HT1080 (cell line): Measurements from ENCODE around the gene PAQR8. TPM values are rescaled to one million over a fixed set of nuclear protein-coding genes. Genes with fewer than 3 reads are reported as not detected.
A peak's percentile ranks its signal among the peaks of the same experiment; 100 is the strongest.

Experiments
- DNase-seq: peaks from one replicate; pipeline ENCODE4 v3.0.0-alpha.2; 2015; ENCODE audit warnings: low read depth
- total RNA-seq: library from RNA; depleted of rRNA; stranded (reverse); fragments of >200 nt; shearing (Covaris generic); gene quantifications from 2 replicates; pipeline ENCODE4 v1.2.3, GENCODE V29; 2014

PAQR8 gene
- total RNA-seq, 1 experiment from 2014 or later: 2.5 TPM

DNA sequence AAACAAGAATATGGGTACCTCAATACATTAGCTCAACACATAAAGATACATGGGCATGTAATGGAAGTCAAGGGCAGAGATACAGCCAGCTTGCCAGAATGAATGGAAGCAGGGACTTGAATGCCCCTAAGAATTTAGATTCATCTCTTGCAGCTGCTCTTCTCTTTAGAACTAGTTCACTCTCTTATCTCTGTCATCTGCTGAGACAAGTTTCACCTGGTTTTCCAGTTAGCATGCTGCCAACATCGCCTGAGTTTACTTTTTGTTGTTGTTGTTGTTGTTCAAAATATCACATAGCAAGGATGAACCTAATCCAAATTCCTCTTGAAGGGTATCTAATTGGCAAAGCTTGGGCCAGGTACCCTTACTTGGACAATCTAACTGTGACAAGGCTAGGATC, 14.1 kb upstream of the PAQR8 start:
- DNase-seq: no peak

DNA sequence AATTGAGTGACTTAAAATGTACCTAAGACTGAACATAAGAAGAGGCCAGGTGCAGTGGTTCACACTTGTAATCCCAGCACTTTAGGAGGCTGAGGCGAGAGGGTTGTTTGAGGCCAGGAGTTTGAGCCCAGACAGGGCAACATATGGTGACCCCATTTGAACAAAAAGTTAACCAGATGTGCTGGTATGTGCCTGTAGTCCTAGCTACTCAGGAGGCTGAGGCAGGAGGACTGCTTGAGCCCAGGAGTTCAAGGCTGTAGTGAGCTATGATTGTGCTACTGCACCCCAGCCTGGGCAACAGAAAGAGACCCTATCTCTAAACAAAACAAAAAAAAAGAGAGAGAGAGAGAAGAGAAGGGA, 10.1 kb upstream of the PAQR8 start:
- DNase-seq: no peak

DNA sequence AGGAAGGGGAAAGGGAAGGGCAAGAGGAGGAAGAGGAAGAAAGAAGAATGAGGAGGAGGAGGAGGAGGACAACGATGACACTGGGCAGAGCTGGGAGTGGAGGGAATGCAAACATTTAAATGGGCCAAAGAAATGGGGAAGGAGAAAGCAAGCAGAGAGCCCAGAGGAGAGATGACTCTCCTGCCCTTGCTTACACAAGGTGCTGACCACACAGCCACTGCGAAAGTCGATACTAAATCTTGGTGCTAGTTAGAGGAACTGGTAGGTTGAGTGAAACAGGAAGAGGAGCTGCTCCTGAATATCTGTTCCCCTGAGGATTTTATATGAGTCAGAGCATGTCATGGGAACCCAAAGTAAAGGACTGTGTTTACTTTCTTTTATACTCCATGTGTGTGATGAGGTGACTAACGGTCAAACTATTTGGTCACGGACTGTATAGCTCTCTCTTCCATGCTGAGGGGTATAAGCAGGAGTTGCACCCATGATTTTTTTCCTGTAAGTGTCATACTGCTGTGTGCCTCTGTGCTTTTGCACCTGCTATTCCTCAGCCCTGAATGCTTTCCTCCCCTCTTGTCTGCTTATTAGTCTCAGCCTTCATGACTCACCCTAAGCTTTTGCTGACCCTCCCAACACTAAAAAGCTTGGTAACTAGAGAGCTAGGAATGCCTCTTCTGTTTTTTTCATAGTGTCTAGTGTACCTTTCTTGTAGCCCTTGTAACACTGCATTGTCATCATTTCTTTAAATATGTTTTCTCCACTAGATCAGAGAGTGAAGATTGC, 9.5 kb upstream of the PAQR8 start:
- DNase-seq: peak; percentile 100

DNA sequence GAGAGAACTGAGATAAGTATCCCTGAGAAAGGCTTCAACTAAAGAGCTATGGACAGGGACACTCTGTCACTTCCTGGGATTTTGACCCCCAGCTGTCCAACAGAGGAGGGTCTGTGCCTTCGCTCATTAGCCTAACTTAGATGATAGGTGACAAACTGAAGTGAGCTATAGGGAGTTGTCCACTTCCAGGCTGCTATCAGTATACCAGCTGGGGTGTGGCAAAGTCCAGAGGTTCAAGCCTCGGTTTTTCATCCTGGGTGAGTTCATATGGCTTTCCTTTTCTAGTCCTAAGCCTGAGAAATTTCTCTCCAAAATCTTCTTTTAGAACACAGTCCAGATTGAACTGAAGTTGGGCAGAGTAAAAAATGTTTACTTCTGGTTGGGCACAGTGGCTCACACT, 5.9 kb upstream of the PAQR8 start:
- DNase-seq: no peak

DNA sequence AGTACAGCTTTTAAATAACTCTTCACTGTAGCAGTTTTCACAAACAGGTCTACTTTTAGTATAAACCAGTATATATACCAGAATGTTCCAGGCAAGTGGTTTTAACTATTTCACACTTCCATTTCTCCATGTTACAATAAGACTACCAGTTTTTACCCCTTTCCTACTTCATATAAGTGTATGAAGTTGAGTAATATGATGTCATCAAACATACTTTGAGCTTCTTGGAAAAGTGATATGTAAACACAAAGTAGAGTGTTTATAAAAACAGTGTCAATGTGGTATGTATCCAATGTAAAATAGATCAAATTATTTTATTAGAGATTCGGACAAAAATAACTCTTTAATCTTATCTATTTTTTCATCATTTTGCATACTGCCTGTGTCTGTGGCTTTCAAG, 2.5 kb upstream of the PAQR8 start:
- no peak for DNase-seq

DNA sequence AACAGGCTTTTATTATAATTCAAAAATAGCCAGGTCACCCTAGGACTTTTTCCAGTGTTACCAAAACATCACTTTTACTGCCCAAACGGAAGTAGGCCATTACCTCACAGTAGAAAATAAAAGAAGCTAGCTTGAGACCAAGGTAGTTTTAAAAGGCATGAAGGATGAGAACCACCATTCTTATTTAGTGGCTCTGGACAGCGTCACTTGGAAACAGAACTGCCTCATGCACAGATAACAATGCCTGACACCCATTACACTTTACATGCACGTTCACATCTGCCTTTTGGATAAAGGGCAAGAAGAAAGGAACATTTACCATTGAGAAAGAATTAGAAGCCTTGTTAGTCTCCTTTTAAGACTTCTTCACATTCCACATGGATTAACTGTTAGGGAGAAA, 1.9 kb upstream of the PAQR8 start:
- no peak for DNase-seq

DNA sequence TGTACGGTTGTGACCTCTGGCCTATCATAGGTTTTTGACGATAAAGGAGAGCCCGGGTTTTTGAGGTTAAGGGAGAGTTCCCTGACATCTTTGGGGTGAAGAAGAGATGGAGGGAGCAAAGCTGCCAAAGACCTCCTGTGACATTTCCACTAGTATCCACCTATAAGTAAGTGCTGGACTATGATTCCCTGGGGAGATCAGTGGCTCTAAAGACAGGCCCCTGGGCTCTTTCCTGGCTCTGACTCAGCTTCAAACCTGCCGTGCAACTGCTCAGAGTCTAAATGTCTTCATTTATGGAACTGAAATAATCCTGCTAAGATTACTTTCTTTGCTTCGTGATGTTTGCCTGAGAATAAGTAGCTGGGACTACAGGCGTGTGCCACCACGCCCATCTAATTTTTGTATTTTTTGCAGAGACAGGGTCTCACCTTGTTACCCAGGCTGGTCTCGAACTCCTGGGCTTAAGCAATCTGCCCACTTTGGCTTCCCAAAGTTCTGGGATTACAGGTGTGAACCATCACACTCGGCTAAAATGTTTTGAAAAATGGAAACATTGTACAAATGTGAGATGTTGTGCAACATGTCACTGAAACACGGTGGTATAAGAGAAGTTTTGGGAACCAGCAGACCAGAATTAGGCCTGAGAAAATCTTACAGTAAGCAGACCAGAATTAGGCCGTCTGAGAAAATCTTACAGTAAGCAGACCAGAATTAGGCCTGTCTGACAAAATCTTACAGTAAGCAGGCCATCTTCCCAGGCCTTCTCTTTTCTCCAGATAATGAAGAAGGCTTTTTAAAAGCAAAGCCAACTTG, 1.1 kb upstream of the PAQR8 start:
- DNase-seq: no peak

DNA sequence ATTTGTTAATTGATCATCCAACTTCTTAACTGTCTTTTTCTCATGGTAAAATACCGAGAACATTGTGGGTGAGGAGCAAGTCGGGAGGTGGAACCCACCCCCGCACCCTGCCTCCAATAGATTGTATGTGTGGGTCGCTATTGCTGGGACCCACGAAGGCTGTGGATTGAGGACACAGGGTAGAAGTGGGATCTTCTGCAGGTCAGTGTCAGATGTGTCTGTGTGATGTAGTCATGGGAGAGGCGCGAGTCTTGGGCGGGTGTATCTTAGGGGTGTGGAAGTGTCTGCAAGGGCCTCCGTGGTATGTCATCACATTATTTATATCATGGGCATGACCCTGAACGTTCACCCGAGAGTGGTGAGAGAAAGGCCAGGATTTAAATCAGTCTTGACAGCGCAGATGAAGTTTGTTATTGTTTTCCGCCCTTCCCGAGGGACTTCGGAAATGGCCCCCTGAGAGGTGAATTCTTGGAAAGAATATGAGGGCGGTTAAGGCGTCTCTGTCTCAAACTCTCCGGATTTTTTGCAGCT, 472 bp upstream of the PAQR8 start:
- no peak for DNase-seq

DNA sequence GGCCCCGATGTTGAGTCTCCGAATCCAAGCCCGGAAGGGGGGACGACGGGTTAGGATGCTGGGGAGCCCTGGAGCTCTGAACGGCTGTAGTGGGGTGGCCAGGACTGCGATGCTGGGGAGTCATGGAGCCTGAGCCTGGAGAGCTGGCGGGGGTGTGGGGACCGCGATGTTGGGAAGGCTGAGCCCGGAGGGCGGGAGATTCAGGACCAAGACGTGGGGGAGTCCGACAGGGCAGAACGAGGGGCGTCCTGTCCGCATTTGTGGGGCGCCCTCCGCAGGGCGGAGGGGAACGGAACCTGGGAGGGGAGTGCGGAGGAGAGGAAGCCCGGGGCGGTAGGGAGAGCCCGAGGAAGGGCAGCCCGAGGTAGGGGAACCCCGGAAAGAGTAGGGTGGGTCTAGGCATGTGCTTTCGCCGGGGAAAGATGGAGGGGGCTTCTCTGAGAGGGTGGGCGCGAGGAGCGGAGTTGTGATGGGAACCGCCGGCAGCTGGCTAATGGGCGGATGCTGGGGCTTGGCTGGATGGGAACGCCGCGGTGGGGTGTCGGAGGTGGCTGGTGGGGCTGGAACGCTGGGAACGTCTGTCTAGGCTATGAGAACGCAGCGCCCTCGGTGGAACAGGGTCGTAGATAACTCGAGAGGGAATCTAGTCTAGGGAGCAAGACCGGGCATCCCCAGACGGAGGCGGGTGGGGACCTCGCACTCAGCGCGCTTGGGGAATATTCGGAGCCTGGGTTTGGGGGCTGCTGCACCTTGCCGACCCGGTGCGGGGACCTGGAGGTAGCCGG, 684 bp downstream of the PAQR8 start:
- peak; percentile 15 for DNase-seq

DNA sequence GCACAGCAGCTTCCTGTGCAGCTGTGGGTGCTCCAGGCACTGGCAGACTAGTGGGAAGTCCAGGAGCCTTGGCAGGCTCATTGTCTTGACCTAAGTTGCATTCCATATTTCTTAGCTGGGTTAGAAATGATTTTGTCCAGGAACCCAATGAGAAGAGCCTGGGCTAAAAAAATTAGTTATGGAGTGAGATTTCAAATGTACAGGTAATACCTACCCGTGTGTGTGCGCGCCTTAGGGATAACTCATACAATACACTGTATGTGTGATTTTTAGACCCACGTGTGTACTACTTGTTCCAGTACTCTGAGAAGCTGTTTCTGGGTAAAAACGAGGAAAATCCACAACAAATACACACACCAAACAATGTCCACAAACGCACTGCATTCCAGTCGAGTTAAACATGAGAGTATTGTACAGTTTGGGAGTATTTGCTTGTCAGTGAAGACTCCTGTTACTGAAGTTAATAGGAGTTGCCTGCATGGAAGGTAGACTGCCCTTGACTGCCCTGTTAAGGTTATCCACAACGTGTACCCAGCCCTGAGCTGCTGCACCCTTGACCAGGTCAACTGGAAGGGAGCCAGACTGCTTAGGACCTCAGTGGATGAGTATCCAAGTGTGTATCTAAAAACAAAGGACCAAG, 1.4 kb downstream of the PAQR8 start:
- no peak for DNase-seq

DNA sequence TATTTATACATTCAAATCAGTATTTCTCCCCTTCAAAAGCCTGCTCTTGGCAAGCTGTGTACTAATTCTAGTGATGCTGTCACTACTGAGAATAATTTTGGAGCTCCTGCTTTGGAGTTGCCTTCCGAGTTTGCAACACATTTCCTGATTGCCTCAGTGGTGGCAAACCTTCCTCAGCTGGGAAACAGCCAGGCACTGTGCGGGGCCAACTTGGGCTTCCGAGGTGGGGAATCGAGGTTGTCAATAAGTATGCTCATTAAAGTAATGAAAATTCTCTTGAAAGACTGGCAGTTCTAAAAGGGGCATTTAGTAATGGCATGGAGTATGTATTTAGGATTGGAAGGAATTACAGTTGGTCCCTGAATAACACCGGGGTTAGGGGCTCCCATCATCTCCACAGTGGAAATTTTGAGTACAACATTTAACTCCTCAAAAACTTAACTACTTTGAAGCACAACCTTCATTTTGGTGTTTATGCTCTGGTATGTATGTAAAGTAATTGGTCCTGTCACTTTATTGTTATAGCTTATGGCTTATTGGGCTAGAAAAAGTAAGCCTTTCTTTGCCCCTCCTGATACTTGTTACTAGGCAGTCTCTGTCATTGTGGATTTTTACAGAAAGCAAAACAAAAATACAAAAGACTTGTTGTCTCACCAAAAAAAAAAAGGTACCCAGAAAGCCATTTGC, 2.7 kb downstream of the PAQR8 start:
- DNase-seq: no peak

DNA sequence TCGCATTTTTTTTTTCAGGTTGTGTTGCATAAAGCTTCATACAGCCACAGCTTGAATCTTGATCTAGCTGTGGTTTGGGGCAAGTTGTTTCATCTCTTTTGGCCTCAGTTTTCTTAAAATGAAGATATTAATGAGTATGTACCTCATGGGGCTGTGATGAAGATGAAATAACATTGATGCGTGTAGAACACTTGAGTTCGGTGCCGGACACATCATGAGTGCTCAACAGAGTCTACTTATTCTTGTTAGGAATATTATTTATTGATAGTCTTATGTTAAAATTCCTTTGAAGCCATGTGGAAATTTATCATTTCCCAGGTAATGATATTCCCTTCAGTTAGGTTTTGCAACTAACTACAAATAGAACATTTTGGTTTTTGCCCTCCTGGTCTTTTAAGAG, 3.4 kb downstream of the PAQR8 start:
- DNase-seq: no peak

DNA sequence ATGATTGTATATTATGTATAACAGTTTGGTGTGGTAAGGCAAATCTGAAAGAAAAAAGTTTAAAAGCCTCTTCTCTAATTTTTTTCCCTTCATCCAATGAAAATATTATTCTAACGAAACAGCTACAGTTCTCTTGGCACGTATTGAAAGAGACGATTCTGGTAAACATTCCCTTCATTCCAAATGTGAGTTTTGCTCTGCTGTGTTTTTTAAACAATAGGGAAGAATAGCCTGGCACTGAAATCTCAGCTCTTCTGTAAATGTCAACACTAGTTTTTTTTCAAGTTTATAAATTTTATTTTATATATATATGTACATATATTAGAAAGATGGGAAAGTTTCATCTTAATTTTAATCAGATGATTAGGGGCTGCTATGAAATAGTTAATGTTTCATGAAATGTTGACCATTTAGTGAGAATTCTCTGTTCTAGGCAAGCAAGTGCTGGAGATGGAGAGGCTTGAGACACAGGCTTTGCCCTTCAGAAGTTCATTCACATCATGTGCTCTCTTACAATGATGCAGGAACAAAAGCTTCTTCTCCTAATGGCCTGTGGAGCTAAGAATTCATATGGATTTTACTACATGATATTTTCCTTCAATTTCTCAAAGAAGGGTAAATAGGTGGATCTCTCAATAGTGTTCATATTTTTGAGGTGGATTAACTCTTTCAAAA, 4.1 kb downstream of the PAQR8 start:
- no peak for DNase-seq

DNA sequence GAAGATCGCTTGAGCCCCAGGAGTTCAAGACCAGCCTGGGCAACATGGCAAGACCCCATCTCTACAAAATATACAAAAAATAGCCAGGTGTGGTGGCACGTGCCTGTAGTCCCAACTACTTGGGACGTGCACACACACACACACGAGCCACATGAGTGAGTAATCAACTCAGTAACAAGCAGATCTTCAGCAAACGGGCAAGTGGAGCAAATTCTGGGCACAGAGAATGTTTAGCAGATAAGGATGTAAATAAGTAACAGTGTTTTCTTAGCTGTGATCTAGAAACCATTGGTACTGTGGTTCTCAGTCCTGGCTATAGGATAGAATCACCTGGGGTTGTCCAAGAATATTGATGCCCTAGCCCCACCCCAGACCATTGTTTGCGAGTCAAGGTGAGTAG, 6.1 kb downstream of the PAQR8 start:
- DNase-seq: no peak

DNA sequence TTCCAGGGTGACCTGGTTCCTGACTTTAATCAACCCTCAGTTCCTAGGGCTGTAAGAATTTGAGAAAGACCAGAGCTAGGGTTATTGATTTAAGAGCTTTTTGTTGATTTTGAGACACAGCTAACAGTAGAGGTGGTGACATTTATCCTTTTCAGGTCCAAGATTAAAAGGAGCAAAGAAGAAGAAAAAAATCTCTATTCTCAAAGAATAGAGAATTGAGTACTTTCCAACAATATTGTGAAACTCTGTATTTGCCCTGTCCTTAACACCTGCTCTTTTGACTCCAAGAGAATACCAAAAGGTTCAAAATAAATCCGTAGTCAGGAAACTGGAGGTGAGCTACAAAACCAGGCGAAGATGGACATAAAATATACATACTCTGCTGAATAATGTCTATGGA, 7.3 kb downstream of the PAQR8 start:
- no peak for DNase-seq

DNA sequence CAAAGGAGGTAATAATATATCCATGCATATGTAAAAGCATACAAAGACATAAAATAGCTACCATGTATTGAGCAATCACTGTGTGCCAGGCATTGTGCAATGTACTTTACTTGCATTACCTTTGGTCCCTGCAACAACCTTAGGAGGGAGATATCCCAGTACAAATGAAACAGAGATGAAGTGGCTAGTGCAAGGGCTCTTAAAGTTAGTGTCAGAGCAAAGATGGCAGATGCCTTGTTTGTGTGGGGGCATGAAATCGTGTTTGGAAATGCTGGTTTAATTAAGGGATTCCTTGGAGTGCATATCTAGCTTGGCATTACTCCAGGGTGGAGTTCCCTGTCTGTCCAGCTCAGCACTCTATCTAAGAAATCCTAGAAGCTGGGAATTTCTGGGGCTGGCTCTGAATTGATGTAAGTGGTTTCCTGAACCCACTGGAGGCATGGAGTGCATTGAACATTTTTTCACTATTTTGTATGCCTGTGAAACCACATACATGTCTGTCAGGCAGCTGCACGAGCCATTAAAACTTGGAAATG, 9.8 kb downstream of the PAQR8 start:
- peak; percentile 1 for DNase-seq

DNA sequence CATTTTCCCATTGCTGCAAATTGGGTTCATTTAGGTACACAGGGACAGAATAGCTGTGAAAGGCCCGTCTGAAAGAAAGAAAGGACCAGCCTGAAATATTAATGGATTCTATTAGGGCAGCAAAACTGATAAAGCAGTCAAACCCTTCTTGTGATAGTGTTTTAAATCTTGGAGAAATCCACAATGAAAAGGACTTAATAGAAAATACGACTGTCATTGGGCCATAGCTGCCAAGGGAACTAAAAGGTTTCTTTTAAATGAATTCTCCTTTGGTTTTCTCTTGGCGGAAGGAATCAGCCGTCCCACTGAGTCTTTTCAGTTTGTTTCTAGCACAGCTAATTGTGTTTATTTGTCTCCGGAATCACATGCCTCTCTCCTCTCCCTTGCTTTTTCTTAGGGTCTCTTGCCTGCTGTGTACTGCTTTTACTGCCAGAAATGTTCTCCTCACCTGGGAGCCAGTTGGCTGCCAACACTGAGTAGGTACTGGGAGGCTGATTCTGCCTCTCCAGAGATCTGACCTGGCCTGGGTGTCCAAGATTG, 11.3 kb downstream of the PAQR8 start:
- no peak for DNase-seq

DNA sequence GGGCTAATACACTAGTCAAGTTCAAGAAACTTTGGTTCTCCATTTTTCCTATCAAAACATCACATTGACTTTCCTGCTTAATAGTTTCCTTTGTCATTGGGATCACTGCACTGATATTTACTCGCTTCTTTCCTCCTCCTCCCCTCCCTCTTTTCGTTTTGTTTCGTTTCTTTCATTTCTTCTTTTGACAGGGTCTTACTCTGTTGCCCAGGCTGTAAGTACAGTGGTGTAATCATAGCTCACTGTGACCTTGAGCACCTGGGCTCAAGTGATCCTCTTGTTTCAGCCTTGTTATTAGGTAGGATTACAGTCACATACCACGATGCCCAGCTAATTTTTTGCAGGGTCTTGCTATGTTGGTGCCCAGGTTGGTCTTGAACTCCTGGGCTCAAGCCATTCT, 12.3 kb downstream of the PAQR8 start:
- no peak for DNase-seq

DNA sequence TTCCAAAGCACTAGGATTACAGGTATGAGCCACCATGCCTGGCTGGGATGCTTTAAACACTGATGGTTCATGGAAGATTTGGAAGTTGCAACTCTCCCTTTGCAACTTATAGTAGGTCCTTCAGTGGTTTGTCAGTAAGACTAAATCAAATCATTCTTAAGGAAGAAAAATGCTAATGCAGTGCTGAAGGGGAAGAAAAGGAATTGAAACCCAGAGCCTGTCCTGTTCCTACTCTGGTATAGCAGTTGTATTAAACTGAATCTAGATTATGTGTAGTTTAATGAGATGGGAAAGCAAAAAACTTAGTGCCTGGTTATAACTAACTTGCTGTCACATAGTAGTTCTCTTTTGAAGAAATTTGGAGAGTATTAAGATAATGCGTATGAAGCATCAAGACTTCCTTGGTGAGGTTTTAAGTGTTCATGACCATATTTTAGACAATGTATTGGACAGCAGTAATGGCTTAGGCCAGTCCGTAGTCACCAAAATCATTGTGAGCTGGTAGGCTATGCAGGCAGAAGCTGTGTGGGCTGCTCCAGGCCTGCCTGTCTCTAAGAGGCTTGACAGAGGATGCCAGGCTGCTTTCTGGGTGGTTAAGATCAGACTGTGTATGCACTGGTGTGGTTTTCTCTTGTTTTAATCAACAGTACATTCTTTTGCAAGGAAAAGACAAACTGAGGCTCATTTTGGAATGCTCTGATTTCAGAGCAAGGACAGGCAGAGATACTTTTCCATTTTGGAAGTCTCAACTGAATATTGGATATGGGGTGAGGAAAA, 14.0 kb downstream of the PAQR8 start:
- DNase-seq: no peak
